ENCODE data around the gene DOCK1. TPM values are rescaled to one million over a fixed set of nuclear protein-coding genes. Genes with fewer than 3 reads are reported as not detected.

Gene DOCK1
- total RNA-seq, 2 experiments from 2014 or later = 0.14 to 0.18 TPM

DNA sequence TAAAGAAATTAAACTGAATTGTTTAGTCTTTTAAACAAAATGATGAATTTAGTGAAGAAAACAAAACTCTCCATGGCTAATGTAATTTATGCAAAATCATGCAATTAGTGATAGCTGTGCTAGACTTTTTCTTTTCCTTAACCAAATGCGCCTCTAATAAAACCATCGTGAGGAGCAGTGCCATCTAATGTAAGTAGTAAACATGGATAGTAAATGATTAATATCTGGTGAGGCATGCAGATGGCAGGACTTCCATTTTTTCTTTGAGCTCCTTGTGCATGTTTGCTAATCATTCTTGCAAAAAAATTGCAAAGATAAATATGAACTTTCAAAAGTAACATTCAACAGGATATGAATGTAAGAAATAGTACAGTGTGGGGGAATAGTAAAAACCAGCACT, 288.9 kb downstream of the DOCK1 start:
- Mint-ChIP-seq H3K27me3 (peaks cover 33% of the 10 kb centered on the region), H3K9me3 (no peaks in the 10 kb centered on the region), H3K27ac (no peak overlapping the region), H3K36me3 (ENCODE audit: low read depth) (no peaks in the 10 kb centered on the region), H3K4me3 (no peak overlapping the region), H3K4me1 (ENCODE audit: low read depth) (peaks cover 1% of the 10 kb centered on the region)
- intact Hi-C loops (cut with micrococcal nuclease) = no loop called here
- no peak for DNase-seq
- TF ChIP-seq, protein P1, sequence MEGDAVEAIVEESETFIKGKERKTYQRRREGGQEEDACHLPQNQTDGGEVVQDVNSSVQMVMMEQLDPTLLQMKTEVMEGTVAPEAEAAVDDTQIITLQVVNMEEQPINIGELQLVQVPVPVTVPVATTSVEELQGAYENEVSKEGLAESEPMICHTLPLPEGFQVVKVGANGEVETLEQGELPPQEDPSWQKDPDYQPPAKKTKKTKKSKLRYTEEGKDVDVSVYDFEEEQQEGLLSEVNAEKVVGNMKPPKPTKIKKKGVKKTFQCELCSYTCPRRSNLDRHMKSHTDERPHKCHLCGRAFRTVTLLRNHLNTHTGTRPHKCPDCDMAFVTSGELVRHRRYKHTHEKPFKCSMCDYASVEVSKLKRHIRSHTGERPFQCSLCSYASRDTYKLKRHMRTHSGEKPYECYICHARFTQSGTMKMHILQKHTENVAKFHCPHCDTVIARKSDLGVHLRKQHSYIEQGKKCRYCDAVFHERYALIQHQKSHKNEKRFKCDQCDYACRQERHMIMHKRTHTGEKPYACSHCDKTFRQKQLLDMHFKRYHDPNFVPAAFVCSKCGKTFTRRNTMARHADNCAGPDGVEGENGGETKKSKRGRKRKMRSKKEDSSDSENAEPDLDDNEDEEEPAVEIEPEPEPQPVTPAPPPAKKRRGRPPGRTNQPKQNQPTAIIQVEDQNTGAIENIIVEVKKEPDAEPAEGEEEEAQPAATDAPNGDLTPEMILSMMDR (IDR thresholded peaks at IDR 0.05) = no peak
- ATAC-seq = no peak
- ChIA-PET POLR2A (no interaction called here), CTCF (interaction anchor here (1.2 kb wide), 1 partner anchor 9 kb away, joined by 3 read pairs; no protein-coding TSS in a partner anchor)

DNA sequence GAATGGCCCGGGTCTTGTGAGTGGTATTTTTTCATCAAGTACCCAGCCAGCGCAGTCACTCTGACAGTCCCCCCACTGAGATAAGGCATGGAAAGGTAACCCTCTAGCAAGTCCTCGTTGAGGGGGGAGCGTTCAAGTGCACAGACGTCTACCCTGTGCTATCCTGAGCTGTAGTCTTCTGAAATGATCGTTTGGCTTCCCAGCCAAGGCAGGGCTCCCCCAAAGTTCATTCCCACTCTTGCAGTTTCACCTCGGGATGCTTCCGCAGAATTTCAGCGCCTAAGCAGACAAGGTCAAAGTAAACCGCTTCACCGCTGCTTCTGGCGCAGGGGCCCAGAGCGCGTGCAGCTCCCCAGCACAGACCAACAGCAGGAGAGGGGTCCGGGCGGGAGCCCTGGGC, 289.4 kb downstream of the DOCK1 start:
- Mint-ChIP-seq H3K4me1 (ENCODE audit: low read depth) (peaks cover 1% of the 10 kb centered on the region), H3K36me3 (ENCODE audit: low read depth) (no peaks in the 10 kb centered on the region), H3K4me3 (no peak overlapping the region), H3K27ac (no peak overlapping the region), H3K27me3 (peaks cover 33% of the 10 kb centered on the region), H3K9me3 (no peaks in the 10 kb centered on the region)
- TF ChIP-seq, protein P1 (IDR thresholded peaks at IDR 0.05) = no peak
- POLR2A ChIA-PET = no interaction called here
- DNase-seq (no peak), ATAC-seq (no peak)
- CTCF ChIA-PET = no interaction called here
- intact Hi-C loops (cut with micrococcal nuclease) = no loop called here

DNA sequence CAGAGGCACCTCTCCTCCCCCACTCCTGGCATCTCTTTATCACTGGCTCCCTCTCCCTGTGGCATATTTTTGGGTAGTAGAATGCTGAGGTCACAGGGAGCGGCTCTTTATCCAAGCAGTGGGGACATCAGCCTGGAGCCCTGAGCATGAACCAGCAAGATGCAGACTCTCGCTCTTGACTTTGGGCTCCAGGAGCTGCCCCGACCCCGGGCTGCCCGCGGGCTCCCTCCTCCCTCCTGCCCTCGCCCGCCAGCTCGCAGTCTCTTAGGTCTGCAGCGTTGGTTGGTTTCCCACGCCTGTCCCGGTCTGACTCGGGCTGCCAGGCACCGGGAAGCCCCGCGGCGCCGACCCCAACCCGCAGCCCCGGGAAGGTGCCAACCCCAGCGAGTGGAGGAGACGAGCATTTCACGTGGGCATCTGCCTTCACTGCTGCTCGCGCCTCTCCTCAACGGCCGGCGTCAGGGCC, 289.8 kb downstream of the DOCK1 start:
- ChIA-PET POLR2A (no interaction called here), CTCF (no interaction called here)
- H3K4me1 Mint-ChIP-seq (ENCODE audit: low read depth) = peaks cover 1% of the 10 kb centered on the region
- H3K36me3 Mint-ChIP-seq (ENCODE audit: low read depth) = no peaks in the 10 kb centered on the region
- no peaks in the 10 kb centered on the region for H3K9me3 Mint-ChIP-seq
- no peak overlapping the region for H3K4me3 Mint-ChIP-seq
- no peak overlapping the region for H3K27ac Mint-ChIP-seq
- intact Hi-C loops (cut with micrococcal nuclease) = no loop called here
- ATAC-seq = no peak
- no peak for DNase-seq
- peaks cover 33% of the 10 kb centered on the region for H3K27me3 Mint-ChIP-seq
- TF ChIP-seq, protein P1 (IDR thresholded peaks at IDR 0.05) = no peak

DNA sequence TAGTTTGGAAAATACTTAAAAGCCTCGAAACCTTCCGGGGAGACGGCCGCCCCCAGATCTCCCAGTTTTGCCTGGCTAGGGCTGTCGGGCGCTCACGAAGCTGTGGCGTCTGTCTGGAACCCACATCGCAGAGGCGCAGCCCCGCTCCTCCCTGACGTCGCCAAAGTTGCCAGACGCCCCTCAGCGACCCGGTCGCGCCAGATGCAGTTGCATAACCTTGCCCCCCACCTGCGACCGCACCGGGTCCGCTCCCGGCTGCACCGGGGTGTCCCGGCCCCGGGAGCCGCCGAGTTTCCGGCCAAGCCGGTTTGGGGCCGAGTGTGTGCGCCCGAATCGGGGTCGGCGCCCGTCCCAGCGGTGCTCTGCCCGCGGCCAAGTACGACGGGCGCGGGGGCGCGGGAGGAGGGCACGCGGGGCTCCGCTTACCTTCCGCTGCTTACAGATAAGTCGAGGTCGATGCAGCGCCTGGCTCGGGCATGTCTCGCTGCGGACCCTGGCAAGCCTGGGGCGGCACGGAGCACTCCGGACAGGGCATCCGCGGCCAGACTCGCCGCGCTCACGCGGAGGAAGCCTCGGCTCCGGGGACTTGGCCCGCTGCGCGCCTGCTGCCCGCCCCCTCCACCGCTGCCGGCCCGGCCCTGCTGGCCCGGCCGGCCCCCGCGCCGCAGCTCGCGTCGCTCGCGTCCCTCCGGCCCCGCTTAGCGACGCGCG, 290.5 kb downstream of the DOCK1 start:
- peaks cover 33% of the 10 kb centered on the region for H3K27me3 Mint-ChIP-seq
- ATAC-seq = no peak
- peaks cover 1% of the 10 kb centered on the region for H3K4me1 Mint-ChIP-seq (ENCODE audit: low read depth)
- H3K36me3 Mint-ChIP-seq (ENCODE audit: low read depth) = no peaks in the 10 kb centered on the region
- H3K9me3 Mint-ChIP-seq = no peaks in the 10 kb centered on the region
- POLR2A ChIA-PET = no interaction called here
- no peak for DNase-seq
- TF ChIP-seq, protein P1 (IDR thresholded peaks at IDR 0.05) = no peak
- H3K27ac Mint-ChIP-seq = no peak overlapping the region
- H3K4me3 Mint-ChIP-seq = no peak overlapping the region
- CTCF ChIA-PET = no interaction called here
- intact Hi-C loops (cut with micrococcal nuclease) = no loop called here

DNA sequence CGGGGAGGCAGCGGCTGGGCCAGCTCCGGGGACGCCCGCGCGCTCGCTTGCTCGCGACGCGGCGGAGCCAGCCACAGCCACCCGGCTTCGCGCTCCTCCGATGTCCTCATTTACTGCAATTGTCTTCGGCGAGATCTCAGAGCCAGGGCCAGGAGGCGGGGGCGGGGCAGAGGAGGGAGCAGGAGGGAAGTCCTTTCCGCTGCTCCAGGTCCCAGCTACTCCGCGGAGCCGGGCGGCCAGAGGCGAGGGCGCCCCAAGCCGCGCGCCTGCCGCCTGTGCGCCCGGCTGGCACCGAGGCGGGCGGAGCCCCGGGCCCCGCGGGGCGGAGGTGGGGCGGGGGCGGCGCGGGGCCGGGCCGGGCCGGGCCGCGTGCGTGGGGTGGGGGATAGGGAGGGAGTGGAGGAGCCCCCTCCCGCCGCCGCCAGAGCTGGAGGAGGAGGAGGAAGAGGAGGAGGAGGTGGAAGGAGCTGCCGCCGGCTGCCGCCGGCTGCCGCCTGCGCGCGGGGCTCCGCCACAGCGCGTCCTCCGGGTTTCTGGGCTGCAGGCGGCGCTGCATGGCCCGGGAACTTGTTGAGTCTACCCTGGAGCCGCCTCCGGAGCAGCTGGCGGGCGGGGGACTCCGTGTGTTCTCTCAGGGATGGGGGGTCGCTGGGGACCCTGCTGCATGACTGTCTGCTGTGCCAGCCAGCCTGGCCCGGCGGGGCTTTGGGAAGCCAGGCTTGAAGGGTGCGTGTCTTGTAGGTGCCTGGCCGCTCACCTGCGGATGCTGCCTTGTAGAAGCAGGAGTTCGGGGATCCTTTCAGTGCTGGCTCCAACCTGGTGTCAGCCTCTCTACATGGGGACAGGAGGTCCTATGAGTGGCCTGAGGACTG, 291.3 kb downstream of the DOCK1 start, which contains the start of gene INSYN2A:
Gene INSYN2A, minus strand, starts transcription at position 310 of the 872 bp plus-strand sequence. CDS start 20,196 bp downstream, outside the sequence.
- Mint-ChIP-seq H3K27me3 (peaks cover 33% of the 10 kb centered on the region), H3K27ac (no peak within 1 kb of the TSS), H3K4me1 (ENCODE audit: low read depth) (peaks cover 1% of the 10 kb centered on the region), H3K9me3 (no peaks in the 10 kb centered on the region), H3K36me3 (ENCODE audit: low read depth) (no peaks in the 10 kb centered on the region), H3K4me3 (no peak within 1 kb of the TSS)
- POLR2A ChIA-PET = no interaction called here
- TF ChIP-seq, protein P1 (IDR thresholded peaks at IDR 0.05) = no peak
- CTCF ChIA-PET = no interaction called here
- ATAC-seq (no peak), DNase-seq (no peak)
- intact Hi-C loops (cut with micrococcal nuclease) = no loop called here
